Cardiac fibroblast (primary cell): ENCODE data around the gene NFE2L2.

Experiments
- DNase-seq, 2 donors: peaks; one replicate each; pipeline versions ENCODE4 v3.0.0 to v3.0.0-alpha.2; 2010; ENCODE audit warnings: low read depth in 2 of 2
- H3K4me3 ChIP-seq, 2 donors: replicated peaks in 1 of 2; 1 replicate in 1 of 2; 2 replicates in 1 of 2; pipeline ENCODE4 v1.5.1; 2011; ENCODE audit warnings: low read depth in 2 of 2, low read length in 2 of 2, mild to moderate bottlenecking in 2 of 2, moderate library complexity in 1 of 2
- CTCF ChIP-seq: IDR thresholded peaks from one replicate; pipeline ENCODE4 v1.5.1; 2011; ENCODE audit warnings: low read depth, mild to moderate bottlenecking, low read length, inconsistent platforms

The NFE2L2 gene

GRCh38 chr2:177244244-177244771 is 20.2 kb downstream of the NFE2L2 start:
- no peak for DNase-seq
- TF ChIP-seq CTCF: no peak
- H3K4me3 ChIP-seq: no peak overlapping the region

GRCh38 chr2:177243476-177243875 is 21.1 kb downstream of the NFE2L2 start:
- DNase-seq: no peak
- H3K4me3 ChIP-seq: no peak overlapping the region
- TF ChIP-seq CTCF: no peak

DNA sequence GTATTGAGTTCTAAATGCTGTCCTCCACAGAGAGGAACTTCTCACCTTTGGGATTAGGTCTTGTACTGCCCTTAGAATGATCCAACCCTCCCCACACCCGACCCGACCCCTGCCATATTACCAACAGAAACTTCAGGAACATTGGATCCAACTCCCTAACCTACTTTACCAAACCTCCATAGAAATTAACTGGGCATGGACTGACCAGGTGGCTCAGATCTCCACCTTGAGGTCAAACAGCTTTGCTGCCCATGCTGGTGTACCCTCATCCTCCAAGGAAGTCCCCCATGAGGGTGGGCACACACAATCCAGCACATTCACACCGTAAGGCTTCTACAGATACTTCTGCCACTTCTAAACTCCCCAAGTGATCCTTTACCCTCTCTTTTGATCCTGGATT is 21.5 kb downstream of the NFE2L2 start:
- TF ChIP-seq CTCF: no peak
- peak overlapping the region in 1 of 2 donors; percentile 14 for H3K4me3 ChIP-seq
- no peak for DNase-seq

DNA sequence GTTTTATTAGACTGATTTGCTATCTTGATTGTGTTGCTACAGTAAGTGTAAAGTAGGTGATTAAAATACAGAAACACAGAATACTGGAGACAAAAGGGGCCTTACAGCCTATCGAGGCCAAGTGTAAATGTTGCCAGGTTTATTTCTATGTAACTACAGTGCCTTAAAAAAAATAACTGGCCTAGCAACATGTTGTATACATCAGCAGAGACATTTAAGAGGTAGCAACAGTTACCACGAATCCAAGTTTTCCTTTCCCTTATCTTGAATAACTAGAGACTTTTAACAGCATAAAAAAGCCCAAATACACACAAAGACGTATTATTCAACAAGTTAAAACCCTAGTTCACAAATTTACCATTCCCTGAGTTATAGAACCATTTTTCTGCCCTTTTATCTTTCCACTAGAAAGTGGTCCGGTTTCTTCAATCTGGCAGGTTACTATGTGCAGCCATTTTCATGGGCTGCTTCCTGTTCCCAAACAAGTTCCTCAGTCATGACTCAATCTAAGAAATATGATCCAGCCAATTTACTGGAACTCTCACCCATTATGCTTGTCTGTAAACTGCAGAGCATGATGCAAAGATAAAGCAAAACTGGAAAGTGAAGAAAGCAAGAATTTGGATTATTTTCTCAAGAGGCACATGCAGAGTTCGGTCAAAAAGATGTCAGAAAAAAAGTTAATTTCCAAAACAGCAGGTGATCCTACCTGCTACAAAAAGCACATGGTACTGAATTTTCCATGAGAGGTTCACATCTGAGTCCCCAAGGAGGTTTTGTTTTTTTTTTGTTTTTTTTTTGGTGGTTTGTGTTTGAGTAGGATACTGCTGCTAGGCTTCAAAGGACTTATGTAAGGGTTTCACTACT is 22.2 kb downstream of the NFE2L2 start:
- DNase-seq: peak; percentile 94
- TF ChIP-seq CTCF: no peak
- peak overlapping the region in 1 of 2 donors; percentile 24 for H3K4me3 ChIP-seq

DNA sequence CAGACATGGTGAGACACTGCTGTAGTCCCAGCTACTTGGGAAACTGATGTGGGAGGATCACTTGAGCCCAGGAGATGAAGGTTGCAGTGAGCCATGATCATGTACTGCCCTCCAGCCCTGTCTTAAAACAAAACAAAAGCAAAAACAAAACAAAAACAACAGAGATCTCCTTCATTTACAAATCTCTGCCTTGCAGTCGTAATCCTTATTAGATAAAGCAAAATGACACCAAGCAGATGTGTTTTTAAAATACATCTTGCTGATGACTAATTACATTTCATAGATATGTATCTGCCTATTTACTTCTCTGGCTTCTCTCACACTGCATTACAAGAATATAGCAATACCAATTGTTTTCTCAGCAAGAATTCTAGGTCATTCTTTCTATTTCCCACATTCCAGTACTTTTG is 22.8 kb downstream of the NFE2L2 start:
- no peak overlapping the region for H3K4me3 ChIP-seq
- peak; percentile 46 to 56 for DNase-seq
- no peak for TF ChIP-seq CTCF

DNA sequence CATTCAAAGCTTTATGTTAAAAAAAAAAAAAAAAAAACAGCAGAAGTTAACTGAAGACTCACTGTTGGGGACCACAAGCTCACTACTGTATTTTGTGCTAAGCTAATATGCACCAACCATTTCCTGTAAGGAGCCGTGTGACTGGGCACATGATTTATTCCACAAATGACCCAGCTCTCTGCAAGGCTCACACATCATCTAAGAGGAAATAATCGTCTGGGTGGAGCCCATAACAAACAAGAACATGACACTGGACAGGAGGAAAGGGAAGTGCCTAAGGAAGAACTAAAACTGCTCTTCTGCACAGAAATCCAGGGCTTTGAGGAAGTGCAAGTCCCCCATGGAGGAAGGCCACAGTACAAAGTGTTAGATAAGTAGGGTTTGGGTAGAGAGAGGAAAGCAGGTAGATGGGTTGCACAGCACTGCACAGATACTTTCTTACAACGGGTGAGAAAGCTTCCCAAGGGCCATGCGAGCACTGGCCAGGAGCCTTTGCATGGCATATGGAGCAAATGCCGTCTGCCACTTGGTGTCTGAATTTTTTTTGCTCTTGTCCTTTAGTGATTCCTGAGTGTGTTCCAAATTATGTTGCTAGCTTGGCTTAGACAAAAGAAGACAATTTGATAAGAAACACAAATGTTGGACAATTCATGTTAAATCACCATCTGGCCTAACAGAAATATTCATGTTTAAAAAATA is 24.4 kb downstream of the NFE2L2 start:
- no peak overlapping the region for H3K4me3 ChIP-seq
- TF ChIP-seq CTCF: no peak
- DNase-seq: peak; percentile 68 to 70
